ENCODE measurements around the gene LHX1. TPM values are rescaled to one million over a fixed set of nuclear protein-coding genes. Genes with fewer than 3 reads are reported as not detected.

LHX1 gene
- total RNA-seq, 1 experiment from 2014 or later: 0.61 TPM

DNA sequence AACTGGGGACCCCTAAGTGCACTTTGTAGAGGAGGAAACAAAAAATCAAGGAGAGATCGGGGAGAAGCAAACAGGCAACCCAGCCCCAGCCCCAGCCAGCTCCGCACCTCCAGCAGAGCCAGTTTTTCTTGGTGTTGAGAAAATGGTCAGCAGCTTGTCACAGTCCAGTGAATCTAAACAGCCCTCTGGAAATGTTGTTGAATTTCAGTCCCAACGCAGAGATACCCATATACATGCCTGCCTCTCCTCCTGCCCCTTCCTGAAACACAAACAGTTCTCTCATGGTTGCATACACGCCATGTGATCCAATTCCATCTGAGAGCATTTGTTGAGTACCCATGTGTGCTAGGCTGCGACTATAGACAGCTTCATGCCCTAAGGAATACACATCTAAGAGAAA, 42.4 kb upstream of the LHX1 start:
- no peak overlapping the region for H3K4me3 Mint-ChIP-seq
- no peaks in the 10 kb centered on the region for H3K36me3 Mint-ChIP-seq
- POLR2A ChIA-PET: no interaction called here
- H3K9me3 Mint-ChIP-seq: no peaks in the 10 kb centered on the region
- ATAC-seq (no peak), DNase-seq (ENCODE audit: low spot score) (no peak)
- H3K27me3 Mint-ChIP-seq (ENCODE audit: low read depth): no peaks in the 10 kb centered on the region; the same call in 1 of the 2 replicates
- CTCF ChIA-PET: interaction anchor here (0.8 kb wide), 1 partner anchor 153 kb away, joined by 3 read pairs; no protein-coding TSS in a partner anchor
- peaks cover 14% of the 10 kb centered on the region for H3K4me1 Mint-ChIP-seq
- no peak overlapping the region for H3K27ac Mint-ChIP-seq
- no peak for TF ChIP-seq GABPB1 (CRISPR knock-in tag; IDR thresholded peaks at IDR 0.05)
- TF ChIP-seq, protein P1, sequence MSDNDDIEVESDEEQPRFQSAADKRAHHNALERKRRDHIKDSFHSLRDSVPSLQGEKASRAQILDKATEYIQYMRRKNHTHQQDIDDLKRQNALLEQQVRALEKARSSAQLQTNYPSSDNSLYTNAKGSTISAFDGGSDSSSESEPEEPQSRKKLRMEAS (CRISPR knock-in tag; IDR thresholded peaks at IDR 0.05): no peak
- no peak for TF ChIP-seq ATF1 (CRISPR knock-in tag; IDR thresholded peaks at IDR 0.05)
- TF ChIP-seq, protein P2, sequence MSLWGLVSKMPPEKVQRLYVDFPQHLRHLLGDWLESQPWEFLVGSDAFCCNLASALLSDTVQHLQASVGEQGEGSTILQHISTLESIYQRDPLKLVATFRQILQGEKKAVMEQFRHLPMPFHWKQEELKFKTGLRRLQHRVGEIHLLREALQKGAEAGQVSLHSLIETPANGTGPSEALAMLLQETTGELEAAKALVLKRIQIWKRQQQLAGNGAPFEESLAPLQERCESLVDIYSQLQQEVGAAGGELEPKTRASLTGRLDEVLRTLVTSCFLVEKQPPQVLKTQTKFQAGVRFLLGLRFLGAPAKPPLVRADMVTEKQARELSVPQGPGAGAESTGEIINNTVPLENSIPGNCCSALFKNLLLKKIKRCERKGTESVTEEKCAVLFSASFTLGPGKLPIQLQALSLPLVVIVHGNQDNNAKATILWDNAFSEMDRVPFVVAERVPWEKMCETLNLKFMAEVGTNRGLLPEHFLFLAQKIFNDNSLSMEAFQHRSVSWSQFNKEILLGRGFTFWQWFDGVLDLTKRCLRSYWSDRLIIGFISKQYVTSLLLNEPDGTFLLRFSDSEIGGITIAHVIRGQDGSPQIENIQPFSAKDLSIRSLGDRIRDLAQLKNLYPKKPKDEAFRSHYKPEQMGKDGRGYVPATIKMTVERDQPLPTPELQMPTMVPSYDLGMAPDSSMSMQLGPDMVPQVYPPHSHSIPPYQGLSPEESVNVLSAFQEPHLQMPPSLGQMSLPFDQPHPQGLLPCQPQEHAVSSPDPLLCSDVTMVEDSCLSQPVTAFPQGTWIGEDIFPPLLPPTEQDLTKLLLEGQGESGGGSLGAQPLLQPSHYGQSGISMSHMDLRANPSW (CRISPR knock-in tag; conservative IDR thresholded peaks at IDR 0.05; ENCODE audit: low read depth): no peak
- no peak for TF ChIP-seq NFE2L1 (CRISPR knock-in tag; IDR thresholded peaks at IDR 0.05)
- no peak for TF ChIP-seq KAT7 (CRISPR knock-in tag; IDR thresholded peaks at IDR 0.05; ENCODE audit: borderline replicate concordance)
- no peak for TF ChIP-seq CBFB (CRISPR knock-in tag; IDR thresholded peaks at IDR 0.05; ENCODE audit: low read depth)
- TF ChIP-seq, protein P3, sequence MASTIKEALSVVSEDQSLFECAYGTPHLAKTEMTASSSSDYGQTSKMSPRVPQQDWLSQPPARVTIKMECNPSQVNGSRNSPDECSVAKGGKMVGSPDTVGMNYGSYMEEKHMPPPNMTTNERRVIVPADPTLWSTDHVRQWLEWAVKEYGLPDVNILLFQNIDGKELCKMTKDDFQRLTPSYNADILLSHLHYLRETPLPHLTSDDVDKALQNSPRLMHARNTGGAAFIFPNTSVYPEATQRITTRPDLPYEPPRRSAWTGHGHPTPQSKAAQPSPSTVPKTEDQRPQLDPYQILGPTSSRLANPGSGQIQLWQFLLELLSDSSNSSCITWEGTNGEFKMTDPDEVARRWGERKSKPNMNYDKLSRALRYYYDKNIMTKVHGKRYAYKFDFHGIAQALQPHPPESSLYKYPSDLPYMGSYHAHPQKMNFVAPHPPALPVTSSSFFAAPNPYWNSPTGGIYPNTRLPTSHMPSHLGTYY (CRISPR knock-in tag; IDR thresholded peaks at IDR 0.05): no peak
- TF ChIP-seq TP53 (CRISPR knock-in tag; IDR thresholded peaks at IDR 0.05): no peak
- TF ChIP-seq, protein P4, sequence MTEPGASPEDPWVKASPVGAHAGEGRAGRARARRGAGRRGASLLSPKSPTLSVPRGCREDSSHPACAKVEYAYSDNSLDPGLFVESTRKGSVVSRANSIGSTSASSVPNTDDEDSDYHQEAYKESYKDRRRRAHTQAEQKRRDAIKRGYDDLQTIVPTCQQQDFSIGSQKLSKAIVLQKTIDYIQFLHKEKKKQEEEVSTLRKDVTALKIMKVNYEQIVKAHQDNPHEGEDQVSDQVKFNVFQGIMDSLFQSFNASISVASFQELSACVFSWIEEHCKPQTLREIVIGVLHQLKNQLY (CRISPR knock-in tag; IDR thresholded peaks at IDR 0.05): no peak
- TF ChIP-seq, protein P5, sequence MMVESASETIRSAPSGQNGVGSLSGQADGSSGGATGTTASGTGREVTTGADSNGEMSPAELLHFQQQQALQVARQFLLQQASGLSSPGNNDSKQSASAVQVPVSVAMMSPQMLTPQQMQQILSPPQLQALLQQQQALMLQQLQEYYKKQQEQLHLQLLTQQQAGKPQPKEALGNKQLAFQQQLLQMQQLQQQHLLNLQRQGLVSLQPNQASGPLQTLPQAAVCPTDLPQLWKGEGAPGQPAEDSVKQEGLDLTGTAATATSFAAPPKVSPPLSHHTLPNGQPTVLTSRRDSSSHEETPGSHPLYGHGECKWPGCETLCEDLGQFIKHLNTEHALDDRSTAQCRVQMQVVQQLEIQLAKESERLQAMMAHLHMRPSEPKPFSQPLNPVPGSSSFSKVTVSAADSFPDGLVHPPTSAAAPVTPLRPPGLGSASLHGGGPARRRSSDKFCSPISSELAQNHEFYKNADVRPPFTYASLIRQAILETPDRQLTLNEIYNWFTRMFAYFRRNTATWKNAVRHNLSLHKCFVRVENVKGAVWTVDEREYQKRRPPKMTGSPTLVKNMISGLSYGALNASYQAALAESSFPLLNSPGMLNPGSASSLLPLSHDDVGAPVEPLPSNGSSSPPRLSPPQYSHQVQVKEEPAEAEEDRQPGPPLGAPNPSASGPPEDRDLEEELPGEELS (CRISPR knock-in tag; IDR thresholded peaks at IDR 0.05): no peak
- TF ChIP-seq, protein P6, sequence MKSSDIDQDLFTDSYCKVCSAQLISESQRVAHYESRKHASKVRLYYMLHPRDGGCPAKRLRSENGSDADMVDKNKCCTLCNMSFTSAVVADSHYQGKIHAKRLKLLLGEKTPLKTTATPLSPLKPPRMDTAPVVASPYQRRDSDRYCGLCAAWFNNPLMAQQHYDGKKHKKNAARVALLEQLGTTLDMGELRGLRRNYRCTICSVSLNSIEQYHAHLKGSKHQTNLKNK (CRISPR knock-in tag; IDR thresholded peaks at IDR 0.05): no peak
- TF ChIP-seq, protein P7, sequence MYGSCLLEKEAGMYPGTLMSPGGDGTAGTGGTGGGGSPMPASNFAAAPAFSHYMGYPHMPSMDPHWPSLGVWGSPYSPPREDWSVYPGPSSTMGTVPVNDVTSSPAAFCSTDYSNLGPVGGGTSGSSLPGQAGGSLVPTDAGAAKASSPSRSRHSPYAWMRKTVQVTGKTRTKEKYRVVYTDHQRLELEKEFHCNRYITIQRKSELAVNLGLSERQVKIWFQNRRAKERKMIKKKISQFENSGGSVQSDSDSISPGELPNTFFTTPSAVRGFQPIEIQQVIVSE (CRISPR knock-in tag; IDR thresholded peaks at IDR 0.05; ENCODE audit: borderline replicate concordance): no peak
- TF ChIP-seq, protein P8, sequence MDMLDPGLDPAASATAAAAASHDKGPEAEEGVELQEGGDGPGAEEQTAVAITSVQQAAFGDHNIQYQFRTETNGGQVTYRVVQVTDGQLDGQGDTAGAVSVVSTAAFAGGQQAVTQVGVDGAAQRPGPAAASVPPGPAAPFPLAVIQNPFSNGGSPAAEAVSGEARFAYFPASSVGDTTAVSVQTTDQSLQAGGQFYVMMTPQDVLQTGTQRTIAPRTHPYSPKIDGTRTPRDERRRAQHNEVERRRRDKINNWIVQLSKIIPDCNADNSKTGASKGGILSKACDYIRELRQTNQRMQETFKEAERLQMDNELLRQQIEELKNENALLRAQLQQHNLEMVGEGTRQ (CRISPR knock-in tag; IDR thresholded peaks at IDR 0.05): no peak
- no peak for TF ChIP-seq TEAD4 (CRISPR knock-in tag; IDR thresholded peaks at IDR 0.05)
- TF ChIP-seq NFYB (CRISPR knock-in tag; conservative IDR thresholded peaks at IDR 0.05; ENCODE audit: low read depth): no peak
- TF ChIP-seq SMAD4 (CRISPR knock-in tag; IDR thresholded peaks at IDR 0.05): no peak
